Mesothelial cell of epicardium (in vitro differentiated cells): ENCODE results near the gene DOHH. TPM values are rescaled to one million over a fixed set of nuclear protein-coding genes. Genes with fewer than 3 reads are reported as not detected.

Experiments
- DNase-seq, 2 experiments: peaks; one replicate each; pipeline ENCODE4 v3.0.0; 2021; ENCODE audit warnings: low spot score in 2 of 2; ENCODE audit not compliant: unreplicated experiment in 2 of 2
- H3K27ac Mint-ChIP-seq: 2 replicates; pipeline ENCODE4 v1.8.0; 2021; ENCODE audit warnings: mixed read lengths
- H3K27me3 Mint-ChIP-seq: 2 replicates; pipeline ENCODE4 v1.8.0; 2021; ENCODE audit warnings: low read depth, mixed read lengths
- H3K36me3 Mint-ChIP-seq: 2 replicates; pipeline ENCODE4 v1.8.0; 2021; ENCODE audit warnings: mixed read lengths
- H3K4me1 Mint-ChIP-seq: 2 replicates; pipeline ENCODE4 v1.8.0; 2021; ENCODE audit warnings: mixed read lengths
- H3K4me3 Mint-ChIP-seq: 2 replicates; pipeline ENCODE4 v1.8.0; 2021; ENCODE audit warnings: mild to moderate bottlenecking, moderate library complexity, mixed read lengths
- H3K9me3 Mint-ChIP-seq: 2 replicates; pipeline ENCODE4 v1.8.0; 2021; ENCODE audit warnings: mixed read lengths
- total RNA-seq: library from RNA; stranded (reverse); gene quantifications from 3 replicates; pipeline ENCODE4 v1.2.1, GENCODE V29; 2021
- TF ChIP-seq, protein P1 (sequence below): fragments of 200-600 bp; sonication (generic); IDR thresholded peaks from one replicate; pipeline ENCODE4 v1.5.0; 2021; ENCODE audit warnings: antibody characterized with exemption; ENCODE audit not compliant: unreplicated experiment

The DOHH gene
- total RNA-seq, 1 donor from 2014 or later = 8.5 TPM

DNA sequence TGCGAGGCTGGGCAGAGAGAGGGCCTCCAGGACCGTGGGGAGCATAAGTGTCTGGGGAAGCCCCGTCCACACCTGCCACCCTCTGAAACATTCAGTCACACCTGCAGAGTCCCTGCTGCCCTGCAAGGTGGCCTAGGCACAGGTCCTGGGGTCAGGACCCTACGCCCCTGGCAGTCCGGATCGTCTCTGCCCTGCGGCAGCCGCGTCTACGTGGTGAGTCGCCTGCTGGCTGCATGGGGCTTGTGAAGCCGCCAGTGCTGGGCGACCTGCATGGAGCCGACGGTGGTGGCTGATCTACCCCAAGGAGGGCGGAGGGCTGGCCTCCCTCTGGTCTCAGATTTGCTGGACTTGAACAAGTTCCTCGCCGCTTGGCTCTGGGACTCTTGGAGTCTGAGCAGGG is 18.7 kb upstream of the DOHH start:
- TF ChIP-seq, protein P1, sequence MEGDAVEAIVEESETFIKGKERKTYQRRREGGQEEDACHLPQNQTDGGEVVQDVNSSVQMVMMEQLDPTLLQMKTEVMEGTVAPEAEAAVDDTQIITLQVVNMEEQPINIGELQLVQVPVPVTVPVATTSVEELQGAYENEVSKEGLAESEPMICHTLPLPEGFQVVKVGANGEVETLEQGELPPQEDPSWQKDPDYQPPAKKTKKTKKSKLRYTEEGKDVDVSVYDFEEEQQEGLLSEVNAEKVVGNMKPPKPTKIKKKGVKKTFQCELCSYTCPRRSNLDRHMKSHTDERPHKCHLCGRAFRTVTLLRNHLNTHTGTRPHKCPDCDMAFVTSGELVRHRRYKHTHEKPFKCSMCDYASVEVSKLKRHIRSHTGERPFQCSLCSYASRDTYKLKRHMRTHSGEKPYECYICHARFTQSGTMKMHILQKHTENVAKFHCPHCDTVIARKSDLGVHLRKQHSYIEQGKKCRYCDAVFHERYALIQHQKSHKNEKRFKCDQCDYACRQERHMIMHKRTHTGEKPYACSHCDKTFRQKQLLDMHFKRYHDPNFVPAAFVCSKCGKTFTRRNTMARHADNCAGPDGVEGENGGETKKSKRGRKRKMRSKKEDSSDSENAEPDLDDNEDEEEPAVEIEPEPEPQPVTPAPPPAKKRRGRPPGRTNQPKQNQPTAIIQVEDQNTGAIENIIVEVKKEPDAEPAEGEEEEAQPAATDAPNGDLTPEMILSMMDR = no peak
- no peak overlapping the region for H3K4me3 Mint-ChIP-seq
- peaks cover 5% of the 10 kb centered on the region for H3K4me1 Mint-ChIP-seq
- no peaks in the 10 kb centered on the region for H3K9me3 Mint-ChIP-seq
- H3K27me3 Mint-ChIP-seq = no peaks in the 10 kb centered on the region
- peaks cover 8% of the 10 kb centered on the region for H3K36me3 Mint-ChIP-seq
- no peak overlapping the region for H3K27ac Mint-ChIP-seq
- no peak for DNase-seq

DNA sequence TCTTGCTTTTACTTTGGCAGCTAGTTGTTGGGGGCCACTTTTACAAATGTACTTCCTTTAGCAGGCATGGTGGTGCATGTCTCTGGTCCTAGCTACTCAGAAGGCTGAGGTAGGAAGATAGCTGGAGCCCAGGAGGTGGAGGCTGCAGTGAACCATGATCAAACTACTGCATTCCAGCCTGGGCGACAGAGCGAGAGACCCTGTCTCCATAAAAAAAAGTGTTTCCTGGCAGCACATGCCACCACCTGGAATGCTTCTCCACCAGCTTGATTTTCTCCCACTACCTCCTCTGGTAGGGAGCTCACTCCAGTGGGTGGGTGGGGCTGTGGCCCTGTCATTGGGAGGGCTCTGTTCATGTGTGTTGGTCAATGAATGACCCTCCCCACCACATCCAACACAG is 18.2 kb upstream of the DOHH start:
- DNase-seq = no peak
- Mint-ChIP-seq H3K9me3 (no peaks in the 10 kb centered on the region), H3K4me1 (peaks cover 5% of the 10 kb centered on the region), H3K27me3 (no peaks in the 10 kb centered on the region), H3K4me3 (no peak overlapping the region), H3K27ac (no peak overlapping the region), H3K36me3 (peaks cover 4% of the 10 kb centered on the region)
- TF ChIP-seq, protein P1 = no peak

DNA sequence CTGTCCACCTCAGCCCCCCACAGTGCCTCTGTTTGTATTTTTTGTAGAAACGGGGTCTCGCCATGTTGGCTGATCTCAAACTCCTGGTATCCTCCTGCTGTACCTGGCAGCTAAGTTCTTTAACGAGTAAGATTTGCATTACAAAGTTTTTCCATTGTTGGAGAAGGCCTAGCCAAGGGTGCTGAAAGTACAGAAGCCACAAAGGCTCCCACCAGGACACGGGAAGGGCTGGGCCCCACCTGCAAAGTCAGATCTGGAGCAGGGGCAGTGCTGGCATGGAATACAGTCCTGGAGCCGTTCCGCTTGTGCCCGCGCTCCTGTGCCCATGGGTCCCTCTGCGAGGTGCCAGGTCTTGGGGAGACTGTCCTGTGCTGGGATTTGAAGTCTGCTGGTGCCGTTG is 17.8 kb upstream of the DOHH start:
- Mint-ChIP-seq H3K27ac (no peak overlapping the region), H3K4me3 (no peak overlapping the region), H3K9me3 (no peaks in the 10 kb centered on the region), H3K27me3 (no peaks in the 10 kb centered on the region), H3K4me1 (peaks cover 5% of the 10 kb centered on the region), H3K36me3 (peaks cover 4% of the 10 kb centered on the region)
- TF ChIP-seq, protein P1 = no peak
- DNase-seq = no peak

DNA sequence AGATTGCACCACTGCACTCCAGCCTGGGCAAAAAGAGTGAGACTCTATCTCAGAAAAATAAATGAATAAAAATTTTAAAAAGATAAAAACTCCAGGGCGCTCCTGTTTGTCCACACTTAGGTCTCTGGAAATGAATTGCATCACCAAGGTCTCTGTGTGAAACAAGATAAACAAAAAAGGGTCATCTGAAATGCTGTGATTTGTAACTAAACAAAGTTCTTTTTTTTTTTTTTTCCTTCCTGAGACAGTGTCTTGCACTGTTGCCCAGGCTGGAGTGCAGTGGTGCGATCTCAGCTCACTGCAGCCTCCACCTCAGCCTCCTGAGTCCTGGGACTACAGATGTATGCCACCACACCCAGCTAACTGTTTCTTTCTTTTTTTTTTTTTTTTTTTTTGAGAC is 17.2 kb upstream of the DOHH start:
- peaks cover 5% of the 10 kb centered on the region for H3K4me1 Mint-ChIP-seq
- no peak for DNase-seq
- H3K36me3 Mint-ChIP-seq = peaks cover 4% of the 10 kb centered on the region
- no peak overlapping the region for H3K4me3 Mint-ChIP-seq
- H3K9me3 Mint-ChIP-seq = no peaks in the 10 kb centered on the region
- H3K27ac Mint-ChIP-seq = no peak overlapping the region
- H3K27me3 Mint-ChIP-seq = no peaks in the 10 kb centered on the region
- TF ChIP-seq, protein P1 = no peak

DNA sequence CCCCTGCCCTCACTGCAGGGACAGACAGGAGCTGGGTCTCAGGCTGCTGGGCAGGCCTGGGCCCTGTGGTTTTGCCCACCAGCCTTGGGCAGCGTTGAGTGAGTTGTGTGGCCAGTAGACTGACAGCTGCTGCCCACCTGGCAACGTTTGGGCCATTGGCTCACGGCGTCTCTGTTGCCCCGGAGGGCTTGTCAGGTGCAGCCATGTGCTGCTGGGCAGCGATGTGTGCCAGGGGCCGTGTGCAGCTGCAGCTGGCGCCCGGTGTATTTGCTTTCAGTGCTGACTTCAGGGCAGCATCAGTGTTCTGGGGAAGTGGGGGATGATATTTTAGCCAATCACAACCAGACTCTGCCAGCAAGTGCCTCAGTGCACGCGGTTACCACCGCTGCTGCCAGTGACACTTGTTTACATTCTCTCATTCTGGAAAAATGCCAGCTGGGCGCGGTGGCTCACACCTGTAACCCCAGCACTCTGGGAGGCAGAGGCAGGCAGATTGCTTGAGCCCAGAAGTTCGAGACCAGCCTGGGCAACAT is 16.3 kb upstream of the DOHH start:
- H3K4me3 Mint-ChIP-seq = no peak overlapping the region
- TF ChIP-seq, protein P1 = no peak
- H3K27ac Mint-ChIP-seq = no peak overlapping the region
- no peaks in the 10 kb centered on the region for H3K9me3 Mint-ChIP-seq
- peaks cover 5% of the 10 kb centered on the region for H3K4me1 Mint-ChIP-seq
- H3K36me3 Mint-ChIP-seq = peaks cover 4% of the 10 kb centered on the region
- no peak for DNase-seq
- H3K27me3 Mint-ChIP-seq = no peaks in the 10 kb centered on the region

DNA sequence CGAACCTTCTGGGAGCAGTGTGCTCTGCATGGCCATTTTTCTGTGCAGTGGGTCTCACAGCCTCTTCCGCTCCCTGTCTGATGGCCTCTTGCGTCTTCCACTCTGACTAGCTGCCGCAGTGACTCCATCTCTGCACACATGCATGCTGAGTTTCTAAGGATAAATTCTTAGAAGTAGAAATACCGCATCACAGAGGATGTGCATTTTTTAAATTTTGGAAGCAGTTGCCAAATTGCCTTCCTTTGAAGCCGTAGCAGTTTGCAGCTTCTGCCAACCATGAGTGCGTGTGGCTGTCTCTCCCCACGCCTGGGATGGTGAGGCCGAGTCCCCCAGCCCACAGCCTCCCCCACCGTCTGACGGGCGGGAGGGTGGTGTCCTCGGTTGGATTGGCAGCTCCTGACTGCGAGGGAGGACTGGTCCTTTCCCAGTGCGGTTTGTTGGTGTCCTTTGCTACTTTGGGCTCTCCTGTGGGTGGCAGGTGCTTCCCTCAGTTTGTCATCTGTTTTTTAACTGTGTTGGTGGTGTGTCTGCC is 15.5 kb upstream of the DOHH start:
- peaks cover 2% of the 10 kb centered on the region for H3K4me1 Mint-ChIP-seq
- H3K27ac Mint-ChIP-seq = no peak overlapping the region
- TF ChIP-seq, protein P1 = no peak
- H3K27me3 Mint-ChIP-seq = no peaks in the 10 kb centered on the region
- no peaks in the 10 kb centered on the region for H3K9me3 Mint-ChIP-seq
- peaks cover 2% of the 10 kb centered on the region for H3K36me3 Mint-ChIP-seq
- no peak overlapping the region for H3K4me3 Mint-ChIP-seq
- DNase-seq = no peak
